Esophagus muscularis mucosa (tissue), 4 donors: Measurements from ENCODE around the gene ASF1B. TPM values are rescaled to one million over a fixed set of nuclear protein-coding genes. Genes with fewer than 3 reads are reported as not detected.

Source experiments
- DNase-seq: peaks from one replicate; pipeline ENCODE4 v3.0.0-alpha.2; 2017; ENCODE audit errors: extremely low spot score
- H3K27ac ChIP-seq, 4 donors: fragments of 200-600 bp; sonication (generic); replicated peaks in 1 of 4; 1 replicate in 3 of 4; 2 replicates in 1 of 4; pipeline ENCODE4 v1.5.1; 2016 to 2019; ENCODE audit warnings: mild to moderate bottlenecking in 1 of 4
- H3K27me3 ChIP-seq, 4 donors: fragments of 200-600 bp; sonication (generic); one replicate each; pipeline versions ENCODE4 v1.5.1 to v1.6.0; 2016 to 2019
- H3K36me3 ChIP-seq, 4 donors: fragments of 200-600 bp; sonication (generic); one replicate each; pipeline ENCODE4 v1.5.1; 2016 to 2019
- H3K4me1 ChIP-seq, 4 donors: fragments of 200-600 bp; sonication (generic); one replicate each; pipeline ENCODE4 v1.5.1; 2016 to 2019
- H3K4me3 ChIP-seq, 4 donors: fragments of 200-600 bp; sonication (generic); 1 replicate in 2 of 4; 2 replicates in 2 of 4; pipeline ENCODE4 v1.5.1; 2016 to 2019; ENCODE audit warnings: mild to moderate bottlenecking in 4 of 4, moderate library complexity in 1 of 4
- H3K9me3 ChIP-seq, 4 donors: fragments of 200-600 bp; sonication (generic); 1 replicate in 3 of 4; 2 replicates in 1 of 4; pipeline ENCODE4 v1.5.1; 2016 to 2019
- CTCF ChIP-seq, 3 experiments: fragments of 200-600 bp in 2 of 3; fragments of 450-650 bp in 1 of 3; sonication (generic) in 2 of 3; IDR thresholded peaks; one replicate each; pipeline ENCODE4 v1.5.1; 2017 to 2019; ENCODE audit warnings: antibody characterized with exemption in 3 of 3, mild to moderate bottlenecking in 2 of 3, moderate library complexity in 1 of 3
- EP300 ChIP-seq: sonication (generic); formaldehyde crosslinking; IDR thresholded peaks from one replicate; pipeline ENCODE4 v1.6.1; 2017; ENCODE audit warnings: antibody characterized with exemption
- POLR2A ChIP-seq: fragments of 450-650 bp; IDR thresholded peaks from one replicate; pipeline ENCODE4 v1.6.1; 2017; ENCODE audit warnings: antibody characterized with exemption, moderate library complexity, mild to moderate bottlenecking, low read depth
- POLR2AphosphoS5 ChIP-seq, 2 donors: sonication (generic); formaldehyde crosslinking; IDR thresholded peaks; one replicate each; pipeline ENCODE4 v1.6.1; 2017; ENCODE audit warnings: antibody characterized with exemption in 2 of 2
- WGBS: methylation state at CpG from one replicate; pipeline ENCODE4 v1.1.5; 2018; 5-methylcytosine and 5-hydroxymethylcytosine counted together
- intact Hi-C: fragments of 100-400 bp; cut with DNase I; formaldehyde crosslinking; loops from one replicate; pipeline ENCODE4 v1.15.1; 2023
- total RNA-seq, 4 donors: library from RNA; depleted of rRNA; stranded (reverse); fragments of >200 nt; gene quantifications; one replicate each; pipeline versions ENCODE4 v1.1.0 to v1.2.1, GENCODE V29; 2016

Gene ASF1B
- total RNA-seq, 4 donors from 2014 or later: 0.63 to 1.3 (median 0.65) TPM; not detected in 1

GRCh38 chr19:14119146-14119545 lies 17.2 kb downstream of the ASF1B start:
- Histone ChIP-seq H3K36me3 (no peaks in the 10 kb centered on the region), H3K4me3 (peak overlapping the region; percentile 86 to 98 (median 97)), H3K27me3 (no peaks in the 10 kb centered on the region), H3K4me1 (peaks cover 44 to 53% (median 49%) of the 10 kb centered on the region in 4 donors), H3K9me3 (no peaks in the 10 kb centered on the region), H3K27ac (peak overlapping the region; percentile 98 to 100 (median 100))
- intact Hi-C loops: loop anchor here (2.0 kb wide), 1 partner anchor 46 kb away; the partner anchor contains the start of gene MISP3
- WGBS: 48% methylated on average over 3 of the region's 3 CpGs
- no peak for DNase-seq
- TF ChIP-seq EP300 (no peak), CTCF (IDR thresholded peaks at IDR 0.05) (no peak), POLR2AphosphoS5 (IDR thresholded peaks at IDR 0.05) (no peak)

GRCh38 chr19:14118165-14119051 lies 18.0 kb downstream of the ASF1B start:
- Histone ChIP-seq H3K9me3 (no peaks in the 10 kb centered on the region), H3K27me3 (no peaks in the 10 kb centered on the region), H3K4me3 (peak overlapping the region; percentile 86 to 98 (median 97)), H3K4me1 (peaks cover 51 to 60% (median 56%) of the 10 kb centered on the region in 4 donors), H3K36me3 (no peaks in the 10 kb centered on the region), H3K27ac (peak overlapping the region; percentile 98 to 100 (median 100))
- DNase-seq: peak; percentile 95
- WGBS: 0% methylated on average over 12 of the region's 61 CpGs
- TF ChIP-seq CTCF (IDR thresholded peaks at IDR 0.05) (no peak), EP300 (no peak), POLR2A (peak; percentile 77), POLR2AphosphoS5 (IDR thresholded peaks at IDR 0.05) (peak; percentile 82 to 90)
- intact Hi-C loops: loop anchor here (2.0 kb wide), 1 partner anchor 46 kb away; the partner anchor contains the start of gene MISP3

- H3K4me1 ChIP-seq: peaks cover 58 to 67% (median 63%) of the 10 kb centered on the region in 4 donors
- WGBS: 0% methylated on average over 3 of the region's 67 CpGs
- peak within 1 kb of the TSS; percentile 86 to 98 (median 97) for H3K4me3 ChIP-seq
- intact Hi-C loops: loop anchor here (2.0 kb wide), 1 partner anchor 45 kb away; the partner anchor contains the start of gene MISP3
- DNase-seq: peak; percentile 99
- no peaks in the 10 kb centered on the region for H3K36me3 ChIP-seq
- H3K9me3 ChIP-seq: no peaks in the 10 kb centered on the region
- H3K27me3 ChIP-seq: no peaks in the 10 kb centered on the region
- TF ChIP-seq EP300: no peak
- peak; percentile 81 for TF ChIP-seq POLR2AphosphoS5 (IDR thresholded peaks at IDR 0.05)
- TF ChIP-seq CTCF (IDR thresholded peaks at IDR 0.05): no peak
- TF ChIP-seq POLR2A: no peak
- peak within 1 kb of the TSS; percentile 98 to 100 (median 100) for H3K27ac ChIP-seq
These were observed 18.7 kb downstream of the ASF1B start, which contains the start of gene PRKACA for GRCh38 chr19:14117668-14118164. PRKACA (minus strand) TSS chr19:14117762; CDS start chr19:14117547, 215 bp downstream.

GRCh38 chr19:14116918-14117578 lies 19.3 kb downstream of the ASF1B start:
- WGBS: 0% methylated on average over 9 of the region's 33 CpGs
- DNase-seq: no peak
- peak overlapping the region; percentile 86 to 100 (median 98) for H3K27ac ChIP-seq
- intact Hi-C loops: no loop called here
- H3K4me1 ChIP-seq: peaks cover 65 to 74% (median 70%) of the 10 kb centered on the region in 4 donors
- TF ChIP-seq CTCF (IDR thresholded peaks at IDR 0.05) (no peak), EP300 (no peak), POLR2A (no peak), POLR2AphosphoS5 (IDR thresholded peaks at IDR 0.05) (no peak)
- no peaks in the 10 kb centered on the region for H3K9me3 ChIP-seq
- no peaks in the 10 kb centered on the region for H3K27me3 ChIP-seq
- H3K36me3 ChIP-seq: no peaks in the 10 kb centered on the region
- peak overlapping the region; percentile 86 to 98 (median 97) for H3K4me3 ChIP-seq
